GM18870 (cell line): ENCODE measurements around the gene MMP24.
"Not testable (repeated sequence)": the region's sequence is repeated elsewhere in the genome, so short reads cannot be mapped to it uniquely, and the experiment has no call there.

Experiments used
- ATAC-seq: cut with Tn5 transposase; IDR thresholded peaks from one replicate; pipeline ENCODE4 v1.9.1; 2021; ENCODE audit warnings: moderate library complexity; ENCODE audit not compliant: unreplicated experiment

Gene MMP24

GRCh38 chr20:35216541-35216940, 9.9 kb upstream of the MMP24 start:
- no peak for ATAC-seq

- no peak for ATAC-seq
Measured at GRCh38 chr20:35223941-35224340, 2.5 kb upstream of the MMP24 start.

- ATAC-seq, result no peak
Measured at GRCh38 chr20:35224536-35224935, 2.0 kb upstream of the MMP24 start.

GRCh38 chr20:35225319-35226125, 968 bp upstream of the MMP24 start:
- no peak for ATAC-seq

GRCh38 chr20:35226884-35227681, 593 bp downstream of the MMP24 start:
- no peak for ATAC-seq

GRCh38 chr20:35232575-35232974, 6.1 kb downstream of the MMP24 start:
- no peak for ATAC-seq

- no peak for ATAC-seq
Measured at GRCh38 chr20:35235881-35236280, 9.4 kb downstream of the MMP24 start.

- ATAC-seq, result no peak
Measured at GRCh38 chr20:35237486-35237885, 11.0 kb downstream of the MMP24 start.

- ATAC-seq, result no peak
Measured at GRCh38 chr20:35238170-35238569, 11.7 kb downstream of the MMP24 start.

GRCh38 chr20:35238735-35239134, 12.2 kb downstream of the MMP24 start:
- no peak for ATAC-seq

GRCh38 chr20:35240083-35240810, 13.8 kb downstream of the MMP24 start:
- no peak for ATAC-seq

GRCh38 chr20:35240811-35241293, 14.4 kb downstream of the MMP24 start:
- no peak for ATAC-seq

GRCh38 chr20:35243317-35243716, 16.8 kb downstream of the MMP24 start:
- ATAC-seq, result no peak

- ATAC-seq, result no peak
Measured at GRCh38 chr20:35243986-35244385, 17.5 kb downstream of the MMP24 start.

- no peak for ATAC-seq
Measured at GRCh38 chr20:35246723-35247122, 20.2 kb downstream of the MMP24 start.

GRCh38 chr20:35248641-35249475, 22.4 kb downstream of the MMP24 start:
- ATAC-seq, result no peak

GRCh38 chr20:35251613-35251940, 25.1 kb downstream of the MMP24 start:
- no peak for ATAC-seq

GRCh38 chr20:35252037-35252461, 25.6 kb downstream of the MMP24 start:
- ATAC-seq, result peak; percentile 55

- not testable (repeated sequence) for ATAC-seq
Measured at GRCh38 chr20:35252598-35252997, 26.1 kb downstream of the MMP24 start.

- ATAC-seq, result no peak
Measured at GRCh38 chr20:35253010-35253409, 26.5 kb downstream of the MMP24 start.
